Tibial nerve (tissue), 4 donors: Measurements from ENCODE around the gene UGT1A1. TPM values are rescaled to one million over a fixed set of nuclear protein-coding genes. Genes with fewer than 3 reads are reported as not detected.

Source experiments
- DNase-seq, 2 donors: peaks; one replicate each; pipeline ENCODE4 v3.0.0-alpha.2; 2019; ENCODE audit warnings: low spot score in 2 of 2
- H3K27ac ChIP-seq, 4 donors: fragments of 200-600 bp; sonication (generic) in 3 of 4; one replicate each; pipeline ENCODE4 v1.5.1; 2017 to 2019; ENCODE audit warnings: mild to moderate bottlenecking in 1 of 4
- H3K27me3 ChIP-seq, 2 donors: fragments of 200-600 bp; sonication (generic) in 1 of 2; one replicate each; pipeline versions ENCODE4 v1.5.1 to v1.6.0; 2017 to 2019
- H3K36me3 ChIP-seq, 3 donors: fragments of 200-600 bp; sonication (generic); one replicate each; pipeline ENCODE4 v1.5.1; 2018 to 2019
- H3K4me1 ChIP-seq, 4 donors: fragments of 200-600 bp; sonication (generic) in 3 of 4; one replicate each; pipeline ENCODE4 v1.5.1; 2017 to 2019
- H3K4me3 ChIP-seq, 4 donors: fragments of 200-600 bp; sonication (generic) in 3 of 4; one replicate each; pipeline ENCODE4 v1.5.1; 2017 to 2019; ENCODE audit warnings: mild to moderate bottlenecking in 1 of 4, moderate library complexity in 1 of 4
- H3K9me3 ChIP-seq, 4 donors: fragments of 200-600 bp; sonication (generic) in 3 of 4; one replicate each; pipeline ENCODE4 v1.5.1; 2017 to 2019
- CTCF ChIP-seq, 5 experiments: fragments of 200-600 bp in 3 of 5; fragments of 450-650 bp in 2 of 5; sonication (generic) in 3 of 5; IDR thresholded peaks; one replicate each; pipeline ENCODE4 v1.5.1; 2016 to 2019; ENCODE audit warnings: antibody characterized with exemption in 5 of 5, mild to moderate bottlenecking in 3 of 5, moderate library complexity in 2 of 5
- EP300 ChIP-seq, 2 donors: sonication (generic); formaldehyde crosslinking; IDR thresholded peaks; one replicate each; pipeline ENCODE4 v1.6.1; 2017; ENCODE audit warnings: antibody characterized with exemption in 2 of 2, mild to moderate bottlenecking in 1 of 2
- POLR2A ChIP-seq, 2 donors: fragments of 450-650 bp; IDR thresholded peaks; one replicate each; pipeline ENCODE4 v1.6.1; 2017; ENCODE audit warnings: antibody characterized with exemption in 2 of 2, mild to moderate bottlenecking in 2 of 2, moderate library complexity in 2 of 2
- WGBS, 2 donors: methylation state at CpG; one replicate each; pipeline ENCODE4 v1.1.5; 2018; 5-methylcytosine and 5-hydroxymethylcytosine counted together
- total RNA-seq, 4 donors: library from RNA; depleted of rRNA; stranded (reverse); fragments of >200 nt; gene quantifications; one replicate each; pipeline ENCODE4 v1.1.0, GENCODE V29; 2016

The UGT1A1 gene
- total RNA-seq, 4 donors from 2014 or later = not detected

GRCh38 chr2:233807215-233807865 is 47.3 kb downstream of the UGT1A1 start:
- Histone ChIP-seq H3K4me1 (no peaks in the 10 kb centered on the region), H3K27ac (no peak overlapping the region), H3K4me3 (no peak overlapping the region), H3K27me3 (no peaks in the 10 kb centered on the region), H3K9me3 (no peaks in the 10 kb centered on the region), H3K36me3 (no peaks in the 10 kb centered on the region)
- 61 to 78% methylated on average over 11 to 12 of the region's 12 CpGs for WGBS, 2 donors
- no peak for DNase-seq
- TF ChIP-seq EP300 (IDR thresholded peaks at IDR 0.05) (no peak), POLR2A (IDR thresholded peaks at IDR 0.05) (no peak), CTCF (IDR thresholded peaks at IDR 0.05) (no peak)

- DNase-seq = no peak
- Histone ChIP-seq H3K4me1 (no peaks in the 10 kb centered on the region), H3K36me3 (no peaks in the 10 kb centered on the region), H3K27me3 (no peaks in the 10 kb centered on the region), H3K9me3 (no peaks in the 10 kb centered on the region), H3K4me3 (no peak overlapping the region), H3K27ac (no peak overlapping the region)
- no peak for TF ChIP-seq EP300 (IDR thresholded peaks at IDR 0.05)
- no peak for TF ChIP-seq CTCF (IDR thresholded peaks at IDR 0.05)
- no peak for TF ChIP-seq POLR2A (IDR thresholded peaks at IDR 0.05)
- 74 to 78% methylated on average over 10 of the region's 10 CpGs for WGBS, 2 donors
These were observed 48.2 kb downstream of the UGT1A1 start for GRCh38 chr2:233807966-233808935.

- TF ChIP-seq POLR2A (IDR thresholded peaks at IDR 0.05) = no peak
- no peak for TF ChIP-seq CTCF (IDR thresholded peaks at IDR 0.05)
- no peak for TF ChIP-seq EP300 (IDR thresholded peaks at IDR 0.05)
These were observed 50.3 kb downstream of the UGT1A1 start for GRCh38 chr2:233810385-233810784.

GRCh38 chr2:233811087-233811486 is 51.0 kb downstream of the UGT1A1 start:
- DNase-seq = no peak
- 63 to 78% methylated on average over 4 of the region's 4 CpGs for WGBS, 2 donors
- H3K27me3 ChIP-seq = no peaks in the 10 kb centered on the region
- H3K9me3 ChIP-seq = no peaks in the 10 kb centered on the region
- no peak overlapping the region for H3K27ac ChIP-seq
- no peaks in the 10 kb centered on the region for H3K36me3 ChIP-seq
- no peak overlapping the region for H3K4me3 ChIP-seq
- H3K4me1 ChIP-seq = no peaks in the 10 kb centered on the region
- TF ChIP-seq CTCF (IDR thresholded peaks at IDR 0.05) = no peak
- no peak for TF ChIP-seq POLR2A (IDR thresholded peaks at IDR 0.05)
- TF ChIP-seq EP300 (IDR thresholded peaks at IDR 0.05) = no peak

More at GRCh38 chr2:233810385-233810784, 50.3 kb downstream of the UGT1A1 start:
- Histone ChIP-seq H3K9me3 (no peaks in the 10 kb centered on the region), H3K36me3 (no peaks in the 10 kb centered on the region), H3K4me1 (no peaks in the 10 kb centered on the region), H3K27me3 (no peaks in the 10 kb centered on the region), H3K27ac (no peak overlapping the region), H3K4me3 (no peak overlapping the region)
- 88 to 90% methylated on average over 6 of the region's 6 CpGs for WGBS, 2 donors
- DNase-seq = no peak

- Histone ChIP-seq H3K9me3 (no peaks in the 10 kb centered on the region), H3K4me3 (no peak overlapping the region), H3K27ac (no peak overlapping the region), H3K27me3 (no peaks in the 10 kb centered on the region), H3K4me1 (no peaks in the 10 kb centered on the region), H3K36me3 (no peaks in the 10 kb centered on the region)
- 87 to 90% methylated on average over 7 to 8 of the region's 8 CpGs for WGBS, 2 donors
- TF ChIP-seq CTCF (IDR thresholded peaks at IDR 0.05) (no peak), EP300 (IDR thresholded peaks at IDR 0.05) (no peak), POLR2A (IDR thresholded peaks at IDR 0.05) (no peak)
- DNase-seq = no peak
These were observed 51.7 kb downstream of the UGT1A1 start for GRCh38 chr2:233811732-233812131.
